Measurements from ENCODE around the gene ERVK3-1.
"Not testable (repeated sequence)": the region's sequence is repeated elsewhere in the genome, so short reads cannot be mapped to it uniquely, and the experiment has no call there.

Gene ERVK3-1

GRCh38 chr19:58305065-58305931 lies at the start of gene ERVK3-1:
Gene ERVK3-1 (plus strand): TSS chr19:58305377. CDS start chr19:58312169, 6,792 bp downstream.
- DNase-seq (ENCODE audit: low spot score), result peak; percentile 99

GRCh38 chr19:58258259-58258658 lies 46.9 kb upstream of the ERVK3-1 start:
- DNase-seq (ENCODE audit: low spot score), result not testable (repeated sequence)

- no peak for DNase-seq (ENCODE audit: low spot score)
These were observed 43.6 kb upstream of the ERVK3-1 start for GRCh38 chr19:58261600-58261967.

DNA sequence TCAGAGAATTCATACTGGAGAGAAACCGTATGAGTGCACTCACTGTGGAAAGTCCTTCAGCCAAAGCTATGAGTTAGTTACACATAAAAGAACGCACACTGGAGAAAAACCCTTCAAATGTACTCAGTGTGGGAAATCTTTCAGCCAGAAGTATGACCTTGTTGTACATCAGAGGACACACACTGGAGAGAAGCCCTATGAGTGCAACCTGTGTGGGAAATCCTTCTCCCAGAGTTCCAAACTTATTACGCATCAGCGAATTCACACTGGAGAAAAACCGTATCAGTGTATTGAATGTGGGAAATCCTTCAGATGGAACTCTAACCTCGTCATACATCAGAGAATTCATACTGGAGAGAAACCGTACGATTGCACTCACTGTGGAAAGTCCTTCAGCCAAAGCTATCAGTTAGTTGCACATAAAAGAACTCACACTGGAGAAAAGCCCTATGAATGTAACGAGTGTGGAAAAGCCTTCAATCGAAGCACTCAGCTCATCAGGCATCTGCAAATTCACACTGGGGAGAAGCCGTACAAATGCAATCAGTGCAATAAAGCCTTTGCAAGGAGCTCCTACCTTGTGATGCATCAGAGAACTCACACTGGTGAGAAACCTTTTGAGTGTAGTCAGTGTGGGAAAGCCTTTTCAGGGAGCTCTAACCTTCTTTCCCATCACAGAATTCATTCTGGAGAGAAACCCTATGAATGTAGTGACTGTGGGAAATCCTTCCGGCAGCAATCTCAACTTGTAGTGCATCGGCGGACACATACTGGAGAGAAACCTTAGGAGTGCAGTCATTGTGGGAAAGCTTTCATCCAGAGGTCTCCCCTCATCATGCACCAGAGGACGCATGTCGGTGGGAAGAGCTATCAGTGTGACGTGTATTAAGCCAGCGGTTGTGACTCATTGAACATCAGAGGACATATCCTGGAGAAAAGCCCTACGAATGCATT lies 42.9 kb upstream of the ERVK3-1 start:
- DNase-seq (ENCODE audit: low spot score), result no peak

DNA sequence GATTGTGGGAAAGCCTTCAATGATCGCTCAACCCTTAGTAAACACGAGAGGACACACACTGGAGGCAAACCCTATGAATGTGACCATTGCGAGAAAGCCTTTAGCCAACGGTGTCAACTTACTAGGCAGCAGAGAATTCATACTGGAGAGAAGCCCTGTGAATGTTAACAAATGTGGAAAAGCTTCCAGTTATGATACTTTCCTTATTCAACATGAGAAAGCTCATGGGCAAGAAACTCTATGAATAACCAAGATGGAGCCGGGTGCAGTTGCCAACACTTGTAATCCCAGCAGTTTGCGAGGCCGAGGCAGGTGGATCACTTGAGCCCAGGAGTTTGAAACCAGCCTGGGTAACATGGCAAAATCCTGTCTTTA lies 42.3 kb upstream of the ERVK3-1 start:
- no peak for DNase-seq (ENCODE audit: low spot score)

DNA sequence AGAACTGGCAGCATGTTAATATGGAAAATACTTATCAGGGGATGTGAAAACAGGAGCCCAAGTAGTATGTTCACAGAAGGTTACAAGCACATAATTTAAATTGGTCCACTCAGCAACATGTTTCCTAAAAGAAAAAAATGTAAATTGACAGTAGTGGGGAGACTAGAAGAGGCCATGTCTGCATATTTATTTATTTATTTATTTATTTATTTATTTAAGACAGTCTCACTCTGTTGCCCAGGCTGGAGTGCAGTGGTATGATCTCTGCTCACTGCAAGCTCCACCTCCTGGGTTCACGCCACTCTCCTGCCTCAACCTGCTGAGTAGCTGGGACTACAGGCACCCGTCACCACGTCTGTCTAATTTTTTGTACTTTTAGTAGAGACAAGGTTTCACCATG lies 40.1 kb upstream of the ERVK3-1 start:
- DNase-seq (ENCODE audit: low spot score), result no peak

GRCh38 chr19:58268344-58268743 lies 36.8 kb upstream of the ERVK3-1 start:
- DNase-seq (ENCODE audit: low spot score), result no peak

DNA sequence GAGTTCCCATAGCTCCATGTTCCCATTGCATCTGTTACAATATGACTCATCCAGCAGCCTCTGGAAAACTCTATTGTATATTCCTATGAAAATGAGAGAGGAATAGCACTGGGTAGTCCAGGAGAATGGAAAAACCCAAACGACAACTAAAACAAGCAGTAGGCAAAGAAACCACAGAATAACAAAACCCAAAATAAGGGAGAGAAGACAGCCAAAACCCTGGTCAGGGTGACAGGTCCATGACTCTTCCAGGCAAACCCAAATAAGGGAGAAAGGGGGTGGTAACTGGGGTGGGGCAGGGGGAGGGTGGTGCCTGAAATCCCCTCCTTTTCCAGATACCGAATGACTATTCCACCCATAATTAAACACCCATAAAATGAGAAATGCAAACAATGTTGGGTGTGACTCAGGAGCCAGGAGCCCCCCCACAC lies 30.4 kb upstream of the ERVK3-1 start:
- DNase-seq (ENCODE audit: low spot score), result no peak

- no peak for DNase-seq (ENCODE audit: low spot score)
These were observed 29.6 kb upstream of the ERVK3-1 start for GRCh38 chr19:58275564-58275963.

DNA sequence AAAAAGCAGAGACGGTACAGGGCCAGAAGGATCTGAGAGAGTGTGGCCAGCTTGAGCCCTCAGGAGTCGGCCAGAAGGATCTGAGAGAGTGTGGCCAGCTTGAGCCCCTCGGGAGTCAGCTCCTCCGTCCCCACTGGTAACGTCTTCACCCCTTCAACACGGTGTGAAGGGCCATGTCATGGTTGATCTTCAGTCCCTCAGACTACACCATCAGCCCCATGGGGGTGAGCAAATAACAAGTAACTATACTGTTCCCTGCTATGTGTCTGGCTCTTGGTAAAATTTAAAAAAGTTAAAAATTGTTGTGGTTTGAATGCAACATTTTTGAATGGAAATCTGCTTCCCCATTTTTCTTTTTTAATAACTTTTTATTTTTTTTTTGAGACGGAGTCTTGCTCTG lies 28.0 kb upstream of the ERVK3-1 start:
- no peak for DNase-seq (ENCODE audit: low spot score)

- DNase-seq (ENCODE audit: low spot score), result no peak
These were observed 27.2 kb upstream of the ERVK3-1 start for GRCh38 chr19:58277748-58278540.

DNA sequence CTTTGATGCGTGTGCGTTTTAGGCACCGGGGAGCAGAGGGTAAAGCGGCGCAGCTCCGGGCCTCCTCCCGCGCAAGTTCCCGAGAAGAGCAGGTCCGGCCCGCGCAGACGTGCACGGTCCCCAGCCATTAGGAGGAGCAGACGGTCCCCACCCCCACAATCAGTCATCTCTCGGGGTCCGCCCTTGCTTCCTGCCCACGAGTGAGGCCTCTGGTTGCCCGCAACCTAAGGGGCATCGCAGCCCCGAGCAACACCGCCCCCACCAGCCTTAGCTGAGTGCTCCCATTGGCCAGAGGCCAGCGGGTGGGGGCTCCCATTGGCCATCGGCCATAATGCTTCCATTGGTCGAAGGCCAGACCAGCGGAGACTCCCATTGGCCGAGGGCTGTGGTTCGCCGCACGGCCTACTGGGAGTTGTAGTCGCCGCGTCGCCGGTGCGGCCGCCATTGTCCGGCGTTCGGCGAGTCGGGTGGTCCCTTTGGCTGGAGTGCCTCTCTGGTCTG lies 26.6 kb upstream of the ERVK3-1 start, which contains the start of gene ZNF8:
Gene ZNF8 (plus strand): TSS at position 415 of the 501 bp plus-strand sequence. CDS start 127 bp downstream, outside the sequence.
- peak; percentile 97 for DNase-seq (ENCODE audit: low spot score)

DNA sequence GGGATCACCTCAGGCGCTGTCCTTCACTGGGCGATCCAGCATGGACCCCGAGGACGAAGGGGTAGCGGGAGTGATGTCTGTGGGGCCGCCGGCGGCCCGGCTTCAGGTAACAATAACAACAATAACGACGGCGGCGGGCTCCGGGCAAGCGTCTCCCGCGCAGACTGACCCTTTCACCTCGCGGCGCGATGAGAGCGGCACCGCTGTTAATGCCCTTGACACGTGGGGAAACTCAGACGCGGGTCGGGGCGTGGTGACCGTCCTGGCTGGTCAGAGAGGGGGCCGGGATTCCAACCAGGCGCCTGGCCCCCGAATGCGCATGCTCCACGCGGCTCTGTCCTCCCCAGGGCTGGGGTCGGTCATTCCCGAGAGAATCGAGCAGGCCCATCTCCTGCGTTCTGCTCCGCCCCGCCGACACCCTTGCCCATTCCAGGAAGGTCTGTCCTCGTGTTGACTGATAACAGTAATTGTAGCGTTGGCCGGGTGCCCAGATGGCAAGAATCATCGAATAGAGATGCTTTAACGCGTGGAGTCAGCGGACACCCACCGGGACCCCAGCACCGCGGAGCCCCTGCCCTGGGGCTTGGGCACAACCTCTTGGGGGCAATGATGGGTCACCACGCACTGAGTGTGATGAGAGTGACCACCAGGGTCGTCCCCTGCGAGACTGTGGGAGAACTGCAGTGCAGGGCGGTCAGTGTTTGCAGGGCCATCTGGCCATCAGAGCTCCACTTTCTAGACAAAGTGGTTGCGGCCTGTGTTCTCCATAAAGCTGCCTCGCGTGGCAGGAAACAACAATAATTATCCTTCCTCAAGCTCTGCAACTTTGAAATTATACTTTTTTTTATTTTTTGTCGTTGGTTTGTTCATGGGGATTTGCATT lies 25.9 kb upstream of the ERVK3-1 start:
- DNase-seq (ENCODE audit: low spot score), result peak; percentile 58

DNA sequence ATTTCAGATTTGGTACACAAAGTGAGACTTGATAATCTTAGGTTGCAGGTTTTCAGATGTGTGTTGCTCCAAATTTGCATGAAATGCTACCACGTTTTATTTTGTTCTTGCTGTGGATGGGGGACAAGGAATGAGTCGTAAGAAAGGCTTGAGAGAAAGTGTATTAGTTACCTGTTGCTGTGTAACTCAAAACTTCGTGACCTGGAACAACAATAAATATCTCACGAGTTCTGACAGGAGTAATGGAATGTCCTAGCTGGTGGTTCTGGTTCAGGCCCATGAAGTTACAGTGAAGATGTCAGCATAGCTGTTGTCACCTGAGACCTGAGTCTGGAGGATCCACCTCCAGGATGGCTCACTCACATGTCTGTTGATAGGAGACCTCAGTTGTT lies 25.3 kb upstream of the ERVK3-1 start:
- no peak for DNase-seq (ENCODE audit: low spot score)

DNA sequence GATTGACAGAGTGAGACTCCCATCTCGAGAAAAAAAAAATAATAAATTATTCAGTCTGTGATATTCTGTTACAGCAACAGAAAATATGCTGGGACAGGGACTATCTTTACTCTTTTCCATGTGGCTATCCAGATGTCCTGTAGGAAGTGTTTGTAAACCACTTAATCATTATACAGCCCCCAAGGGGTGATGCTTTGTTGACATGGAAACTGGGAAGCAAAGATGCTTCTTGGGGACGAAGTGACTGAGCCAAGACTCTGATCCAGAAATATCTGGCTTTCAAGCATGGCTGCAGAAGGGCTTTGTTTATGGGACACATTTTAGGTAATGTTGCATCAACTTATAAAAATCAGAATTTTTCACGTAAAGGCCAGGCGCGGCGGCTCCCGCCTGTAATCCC lies 21.0 kb upstream of the ERVK3-1 start:
- no peak for DNase-seq (ENCODE audit: low spot score)

GRCh38 chr19:58291943-58292342 lies 13.2 kb upstream of the ERVK3-1 start:
- no peak for DNase-seq (ENCODE audit: low spot score)

DNA sequence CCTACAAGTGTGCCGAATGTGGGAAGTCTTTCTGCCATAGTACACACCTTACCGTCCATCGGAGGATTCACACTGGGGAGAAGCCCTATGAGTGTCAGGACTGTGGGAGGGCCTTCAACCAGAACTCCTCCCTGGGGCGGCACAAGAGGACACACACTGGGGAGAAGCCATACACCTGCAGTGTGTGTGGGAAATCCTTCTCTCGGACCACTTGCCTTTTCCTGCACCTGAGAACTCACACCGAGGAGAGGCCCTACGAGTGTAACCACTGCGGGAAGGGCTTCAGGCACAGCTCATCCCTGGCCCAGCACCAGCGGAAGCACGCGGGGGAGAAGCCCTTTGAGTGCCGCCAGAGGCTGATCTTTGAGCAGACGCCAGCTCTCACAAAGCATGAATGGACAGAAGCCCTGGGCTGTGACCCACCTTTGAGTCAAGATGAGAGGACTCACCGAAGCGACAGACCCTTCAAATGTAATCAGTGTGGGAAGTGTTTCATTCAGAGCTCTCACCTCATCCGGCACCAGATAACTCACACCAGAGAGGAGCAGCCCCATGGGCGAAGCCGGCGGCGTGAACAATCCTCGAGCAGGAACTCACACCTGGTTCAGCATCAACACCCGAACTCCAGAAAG lies 10.3 kb upstream of the ERVK3-1 start:
- no peak for DNase-seq (ENCODE audit: low spot score)

- DNase-seq (ENCODE audit: low spot score), result no peak
These were observed 9.1 kb upstream of the ERVK3-1 start for GRCh38 chr19:58296104-58296503.

DNA sequence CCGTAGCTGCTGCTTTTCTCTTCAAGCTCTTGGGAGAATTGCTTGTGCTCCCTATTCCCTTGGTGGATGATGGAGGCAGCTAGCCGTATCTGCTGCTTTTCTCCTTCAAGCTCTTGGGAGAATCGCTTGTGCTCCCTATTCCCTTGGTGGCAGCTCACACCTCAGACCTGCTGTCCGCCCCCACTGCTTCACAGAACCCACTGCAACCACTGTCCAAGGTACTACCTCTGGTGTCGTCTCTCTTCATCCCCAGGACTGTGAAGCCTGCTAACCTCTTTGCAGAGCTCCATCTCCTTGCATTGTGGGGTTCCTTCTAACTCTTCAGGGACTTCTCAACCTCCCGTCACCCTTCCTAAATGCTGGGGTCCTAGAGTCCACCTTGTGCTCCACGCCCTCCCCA lies 4.6 kb upstream of the ERVK3-1 start:
- no peak for DNase-seq (ENCODE audit: low spot score)

GRCh38 chr19:58304255-58304654 lies 922 bp upstream of the ERVK3-1 start:
- DNase-seq (ENCODE audit: low spot score), result no peak

Data from cerebellar cortex (tissue), 1 donor.